H1 (cell line): Measurements from ENCODE around the gene DTNB. TPM values are rescaled to one million over a fixed set of nuclear protein-coding genes. Genes with fewer than 3 reads are reported as not detected.

Experiments used
- CHD7 ChIP-seq: fragments of 300-600 bp; sonication (generic); IDR thresholded peaks from 2 replicates; pipeline ENCODE4 v1.7.1; 2012; ENCODE audit warnings: low read length, moderate library complexity, mild to moderate bottlenecking, inconsistent platforms; ENCODE audit not compliant: insufficient replicate concordance
- EGR1 ChIP-seq: IDR thresholded peaks from 2 replicates; pipeline ENCODE4 v1.6.1; 2011; ENCODE audit warnings: low read depth, low read length, borderline replicate concordance
- GABPA ChIP-seq: IDR thresholded peaks from 2 replicates; pipeline ENCODE4 v1.6.1; 2011; ENCODE audit warnings: mild to moderate bottlenecking, low read length, moderate library complexity, borderline replicate concordance; ENCODE audit not compliant: insufficient read depth
- GTF2F1 ChIP-seq: IDR thresholded peaks from 2 replicates; pipeline ENCODE4 v1.6.1; 2012; ENCODE audit warnings: low read depth, low read length, improper control_type of control experiment, borderline replicate concordance
- HDAC6 ChIP-seq: IDR thresholded peaks from one replicate; pipeline ENCODE4 v1.7.1; 2012; ENCODE audit warnings: low read depth, mild to moderate bottlenecking, inconsistent platforms, low read length, moderate library complexity
- MAFK ChIP-seq: IDR thresholded peaks from 2 replicates; pipeline ENCODE4 v1.6.1; 2012; ENCODE audit warnings: low read depth, mild to moderate bottlenecking, improper control_type of control experiment, low read length
- RBBP5 ChIP-seq: IDR thresholded peaks from 2 replicates; pipeline ENCODE4 v1.7.1; 2012; ENCODE audit warnings: low read depth, mild to moderate bottlenecking, inconsistent platforms, low read length, moderate library complexity, borderline replicate concordance
- RXRA ChIP-seq: IDR thresholded peaks from 2 replicates; pipeline ENCODE4 v1.6.1; 2011; ENCODE audit warnings: low read depth, mild to moderate bottlenecking, low read length, moderate library complexity; ENCODE audit not compliant: insufficient read depth
- SUZ12 ChIP-seq: fragments of 200-600 bp; sonication (generic); IDR thresholded peaks from 2 replicates; pipeline ENCODE4 v1.6.1; 2012; ENCODE audit warnings: mild to moderate bottlenecking, inconsistent platforms, low read length, moderate library complexity, mixed read lengths
- TBP ChIP-seq: IDR thresholded peaks from 2 replicates; pipeline ENCODE4 v1.6.1; 2011; ENCODE audit warnings: low read depth, low read length, improper control_type of control experiment
- YY1 ChIP-seq: IDR thresholded peaks from 2 replicates; pipeline ENCODE4 v1.6.1; 2011; ENCODE audit warnings: low read depth, mild to moderate bottlenecking, low read length
- polyA plus RNA-seq, 7 experiments: library from polyadenylated mRNA; depleted of rRNA in 3 of 7; stranded (reverse) in 5 of 7; unstranded in 2 of 7; fragments of >200 nt in 5 of 7; fragments of 200-250 nt in 2 of 7; gene quantifications; 1 replicate in 5 of 7; 2 replicates in 1 of 7; 4 replicates in 1 of 7; pipeline versions ENCODE4 v1.2.1 to v1.2.3, GENCODE V29; 2011 to 2013; ENCODE audit warnings: missing spikeins in 2 of 7, mixed read lengths in 2 of 7
- total RNA-seq: library from RNA; stranded (reverse); fragmentation: NEBNext Ultra II Directional; extraction: Animal tissue kit (Norgen Biotek cat#: 25700); gene quantifications from 2 replicates; pipeline ENCODE4 v1.2.1, GENCODE V29; 2021

Gene DTNB
- total and polyA plus RNA-seq, 2 of the 8 experiments (the other 6 are each of a cell fraction or from before 2014, with no cell fraction given) = 39.6 to 49.5 TPM

- TF ChIP-seq CHD7 (no peak), RXRA (no peak), GTF2F1 (no peak), RBBP5 (no peak), YY1 (no peak), SUZ12 (no peak), TBP (no peak), GABPA (no peak), MAFK (no peak), EGR1 (no peak), HDAC6 (no peak)
Observed at GRCh38 chr2:25701801-25702200, 28.4 kb upstream of the DTNB start (continued).
